KMS-11 (cell line): ENCODE results near the gene ZNF425.
"Not testable (repeated sequence)": the region's sequence is repeated elsewhere in the genome, so short reads cannot be mapped to it uniquely, and the experiment has no call there.

Experiments used
- H2AFZ ChIP-seq: fragments of 200-600 bp; sonication (generic); 2 replicates; pipeline ENCODE4 v1.6.1; 2016; ENCODE audit warnings: antibody characterized with exemption, mixed run types, low read depth
- H3K27ac ChIP-seq: fragments of 200-600 bp; sonication (generic); 2 replicates; pipeline ENCODE4 v1.6.1; 2016; ENCODE audit warnings: mild to moderate bottlenecking, mixed run types
- H3K27me3 ChIP-seq: fragments of 200-600 bp; sonication (generic); 2 replicates; pipeline ENCODE4 v1.6.1; 2017; ENCODE audit warnings: mild to moderate bottlenecking, low read depth, mixed run types, moderate library complexity; ENCODE audit not compliant: insufficient read depth
- H3K36me3 ChIP-seq: fragments of 200-600 bp; sonication (generic); 2 replicates; pipeline ENCODE4 v1.6.1; 2017; ENCODE audit warnings: mild to moderate bottlenecking, mixed run types; ENCODE audit not compliant: insufficient read depth
- H3K4me1 ChIP-seq: fragments of 200-600 bp; sonication (generic); 2 replicates; pipeline ENCODE4 v1.6.1; 2016; ENCODE audit warnings: mild to moderate bottlenecking, low read depth, mixed run types; ENCODE audit not compliant: poor library complexity, severe bottlenecking
- H3K4me2 ChIP-seq: fragments of 200-600 bp; sonication (generic); 2 replicates; pipeline ENCODE4 v1.7.0; 2016; ENCODE audit warnings: mild to moderate bottlenecking, mixed run types
- H3K4me3 ChIP-seq: fragments of 200-600 bp; sonication (generic); IDR thresholded peaks from 2 replicates; pipeline ENCODE4 v1.6.1; 2017; ENCODE audit warnings: low read depth, low read length, mixed read lengths; ENCODE audit not compliant: insufficient read depth
- H3K79me2 ChIP-seq: fragments of 200-600 bp; sonication (generic); 2 replicates; pipeline ENCODE4 v1.6.1; 2016; ENCODE audit warnings: low read depth, mixed run types; ENCODE audit not compliant: insufficient read depth
- H3K9ac ChIP-seq: fragments of 200-600 bp; sonication (generic); 2 replicates; pipeline ENCODE4 v1.6.1; 2016; ENCODE audit warnings: mild to moderate bottlenecking, mixed run types
- H4K20me1 ChIP-seq: fragments of 200-600 bp; sonication (generic); 2 replicates; pipeline ENCODE4 v1.6.1; 2016; ENCODE audit warnings: mild to moderate bottlenecking, mixed run types; ENCODE audit not compliant: insufficient read depth
- CTCF ChIP-seq: fragments of 200-600 bp; sonication (generic); conservative IDR thresholded peaks from 2 replicates; pipeline ENCODE4 v1.6.1; 2017; ENCODE audit warnings: low read depth, mild to moderate bottlenecking, antibody characterized with exemption, low read length, moderate library complexity, mixed read lengths

The ZNF425 gene

GRCh38 chr7:149147072-149147751 lies 21.1 kb upstream of the ZNF425 start, which contains the start of gene ZNF398:
Gene ZNF398, plus strand, starts transcription at chr7:149147453. Its CDS starts 290 bp downstream, at chr7:149147743.
- peaks cover 39% of the 10 kb centered on the region for H3K79me2 ChIP-seq
- peak; percentile 82 for TF ChIP-seq CTCF
- H3K36me3 ChIP-seq, result no peaks in the 10 kb centered on the region

GRCh38 chr7:149145031-149145845 lies 19.1 kb upstream of the ZNF425 start:
- Histone ChIP-seq H3K27ac (no peak overlapping the region), H3K79me2 (peaks cover 24% of the 10 kb centered on the region), H3K4me3 (no peak overlapping the region), H2AFZ (no peak overlapping the region), H3K4me1 (peaks cover 8% of the 10 kb centered on the region), H3K36me3 (no peaks in the 10 kb centered on the region), H3K9ac (no peak overlapping the region), H3K4me2 (no peak overlapping the region), H4K20me1 (no peaks in the 10 kb centered on the region), H3K27me3 (no peaks in the 10 kb centered on the region)
- TF ChIP-seq CTCF, result no peak

More at GRCh38 chr7:149147072-149147751, 21.1 kb upstream of the ZNF425 start, which contains the start of gene ZNF398:
- H3K27ac ChIP-seq, result peak within 1 kb of the TSS; percentile 72
- peak within 1 kb of the TSS; percentile 98 for H2AFZ ChIP-seq
- peak within 1 kb of the TSS; percentile 72 for H3K9ac ChIP-seq
- H3K4me1 ChIP-seq, result peaks cover 8% of the 10 kb centered on the region
- no peaks in the 10 kb centered on the region for H4K20me1 ChIP-seq
- H3K4me3 ChIP-seq, result peak within 1 kb of the TSS; percentile 45
- no peaks in the 10 kb centered on the region for H3K27me3 ChIP-seq
- H3K4me2 ChIP-seq, result peak within 1 kb of the TSS; percentile 99

- not testable (repeated sequence) for H3K4me1 ChIP-seq, H3K27ac ChIP-seq, H4K20me1 ChIP-seq, H3K4me3 ChIP-seq, H3K27me3 ChIP-seq, H3K9ac ChIP-seq, H2AFZ ChIP-seq, H3K4me2 ChIP-seq, H3K36me3 ChIP-seq
- peaks cover 16% of the 10 kb centered on the region for H3K79me2 ChIP-seq
Observed at GRCh38 chr7:149144436-149144922, 18.4 kb upstream of the ZNF425 start.

GRCh38 chr7:149141893-149142292 lies 15.8 kb upstream of the ZNF425 start:
- Histone ChIP-seq H3K4me2 (no peak overlapping the region), H4K20me1 (no peaks in the 10 kb centered on the region), H3K4me3 (no peak overlapping the region), H3K36me3 (no peaks in the 10 kb centered on the region), H3K4me1 (peaks cover 3% of the 10 kb centered on the region), H3K9ac (no peak overlapping the region), H2AFZ (no peak overlapping the region), H3K27ac (no peak overlapping the region), H3K79me2 (no peaks in the 10 kb centered on the region), H3K27me3 (no peaks in the 10 kb centered on the region)
- no peak for TF ChIP-seq CTCF
